Inflammatory macrophage treated with lipopolysaccharide for 1 hour (primary cell): ENCODE data around the gene TNFSF15.

ENCODE experiments used
- DNase-seq, 2 donors: peaks; one replicate each; pipeline ENCODE4 v3.0.0-alpha.2; 2020 to 2022

Gene TNFSF15

GRCh38 chr9:114805670-114806525, at the start of gene TNFSF15:
TSS of gene TNFSF15 (minus strand) at chr9:114806039. CDS start at chr9:114806012, 27 bp downstream.
- peak; percentile 74 to 93 for DNase-seq

DNA sequence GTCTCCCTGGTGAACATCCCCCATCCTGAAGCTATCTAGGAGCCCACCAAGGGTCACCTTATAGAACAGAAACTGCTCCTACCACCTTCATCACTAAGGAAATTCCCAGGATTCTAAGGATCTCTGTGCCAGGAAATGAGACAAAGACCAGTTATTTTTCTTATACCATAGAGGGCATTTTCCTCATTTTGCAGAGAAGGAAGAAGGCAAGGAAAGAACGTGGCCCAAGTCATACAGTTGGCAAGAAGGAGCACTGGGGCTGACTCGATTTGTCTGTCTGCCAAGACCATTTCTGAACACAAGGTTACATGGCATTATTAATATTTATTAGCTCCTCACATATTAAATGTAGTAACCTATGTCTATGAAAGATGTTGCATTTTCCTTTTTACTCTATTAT, 49.6 kb upstream of the TNFSF15 start:
- no peak for DNase-seq

DNA sequence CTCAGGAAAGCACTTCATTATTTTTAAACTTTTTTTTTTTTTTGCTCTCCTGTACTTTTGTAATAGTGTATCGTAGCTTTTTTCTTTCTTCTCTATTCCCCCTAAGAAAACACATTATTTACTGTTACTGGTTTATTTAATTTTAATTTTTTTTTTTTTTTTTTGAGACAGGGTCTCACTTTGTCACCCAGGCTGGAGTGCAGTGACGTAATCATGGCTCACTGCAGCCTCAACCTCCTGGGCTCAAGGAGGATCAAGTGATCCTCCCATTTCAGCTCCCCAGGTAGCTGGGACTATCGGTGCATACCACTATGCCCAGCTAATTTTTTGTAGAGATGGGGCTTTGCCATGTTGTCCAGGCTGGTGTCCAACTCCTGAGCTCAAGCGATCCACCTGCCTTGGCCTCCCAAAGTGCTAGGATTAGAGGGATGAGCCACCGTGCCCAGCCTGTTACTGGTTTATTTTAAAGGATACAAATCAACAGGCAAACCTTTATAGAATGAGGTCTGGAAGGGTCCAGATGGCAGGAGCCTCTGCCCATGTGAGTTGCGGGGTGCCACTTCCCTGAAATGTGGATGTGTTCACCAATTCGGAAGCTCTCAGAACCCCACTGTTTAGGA, 49.0 kb upstream of the TNFSF15 start:
- no peak for DNase-seq

DNA sequence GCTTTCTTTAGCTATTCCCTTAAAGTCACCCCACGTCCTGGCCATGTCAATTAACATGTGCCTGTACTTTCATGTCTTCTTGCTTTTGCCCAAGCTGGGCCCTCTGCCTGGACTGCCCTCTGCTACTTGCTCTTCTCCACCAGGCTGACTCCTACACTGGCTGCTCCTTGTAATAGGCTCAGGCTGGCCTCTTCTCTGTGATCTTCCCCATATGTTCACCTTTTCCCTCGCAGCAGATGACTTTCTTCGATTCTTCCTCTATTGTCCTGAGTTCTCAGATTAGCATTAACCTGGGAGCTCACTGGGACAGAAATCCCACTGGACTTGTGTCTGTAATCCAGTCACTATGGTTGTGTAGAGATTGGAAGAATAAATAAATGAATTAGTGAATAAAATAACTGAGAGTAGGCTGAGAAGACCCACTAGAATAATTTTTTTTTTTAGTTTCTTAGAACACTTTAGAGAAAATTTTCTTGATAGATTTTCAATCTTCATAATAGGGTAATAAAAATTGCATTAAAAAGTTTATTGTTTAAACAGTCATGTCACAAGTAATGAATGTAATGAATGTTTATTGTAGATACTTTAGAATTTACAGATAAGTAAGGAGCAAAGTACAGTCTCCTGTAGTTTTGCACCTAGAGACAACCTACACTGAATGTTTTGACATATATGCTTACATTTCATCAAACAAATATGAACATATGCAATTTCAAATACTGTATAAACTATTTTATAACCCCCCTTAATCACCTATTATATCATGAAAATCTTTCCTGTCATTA, 47.4 kb upstream of the TNFSF15 start:
- no peak for DNase-seq

DNA sequence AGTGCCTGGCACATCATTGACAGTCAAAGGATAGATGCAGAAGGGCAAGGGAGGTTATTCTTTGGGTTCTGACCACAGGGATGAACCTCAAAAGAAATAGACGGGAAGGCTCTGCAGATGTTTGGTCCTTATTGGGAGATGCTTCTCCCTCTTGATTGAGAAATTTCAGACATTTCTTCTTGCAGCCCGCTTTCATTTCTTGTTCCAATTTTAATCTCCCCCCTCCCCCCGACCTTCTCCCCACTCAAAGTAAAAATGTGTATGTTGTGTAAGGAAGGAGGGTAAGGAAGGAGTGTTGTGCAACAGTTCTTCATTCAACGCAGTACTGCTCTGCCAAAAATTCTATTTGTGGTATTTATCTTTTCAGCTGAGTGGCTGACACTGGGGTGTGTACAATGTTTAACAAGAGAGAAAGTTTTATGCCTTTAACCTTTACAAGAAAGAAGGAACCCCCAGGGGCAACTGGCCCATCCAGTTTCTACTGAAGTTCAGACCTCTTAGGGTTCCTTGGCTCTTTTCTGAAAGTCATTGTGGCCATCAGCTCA, 46.3 kb upstream of the TNFSF15 start:
- DNase-seq: peak; percentile 62 to 70

DNA sequence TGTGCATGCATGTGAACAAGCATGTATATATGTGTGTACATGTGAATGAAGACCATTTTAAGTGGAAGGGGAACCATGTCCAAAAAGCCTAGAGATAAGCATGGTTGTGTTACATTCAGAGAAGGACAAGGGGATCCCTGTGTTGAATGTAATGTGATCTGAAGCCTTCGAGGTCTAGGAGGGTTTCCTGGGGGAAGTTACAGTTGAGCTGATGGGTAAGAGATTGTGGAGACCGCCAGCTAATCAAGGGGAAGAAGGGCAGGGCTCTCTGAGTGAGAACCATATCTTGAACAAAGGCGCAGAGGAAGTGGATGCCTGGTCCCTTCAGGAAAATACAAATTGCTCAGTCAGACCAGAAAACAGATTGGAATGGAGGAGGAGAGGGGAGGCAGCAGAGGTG, 45.5 kb upstream of the TNFSF15 start:
- DNase-seq: no peak

- DNase-seq: no peak
These were observed 45.0 kb upstream of the TNFSF15 start for GRCh38 chr9:114850871-114851270.

- DNase-seq: no peak
These were observed 43.6 kb upstream of the TNFSF15 start for GRCh38 chr9:114849450-114849849.

DNA sequence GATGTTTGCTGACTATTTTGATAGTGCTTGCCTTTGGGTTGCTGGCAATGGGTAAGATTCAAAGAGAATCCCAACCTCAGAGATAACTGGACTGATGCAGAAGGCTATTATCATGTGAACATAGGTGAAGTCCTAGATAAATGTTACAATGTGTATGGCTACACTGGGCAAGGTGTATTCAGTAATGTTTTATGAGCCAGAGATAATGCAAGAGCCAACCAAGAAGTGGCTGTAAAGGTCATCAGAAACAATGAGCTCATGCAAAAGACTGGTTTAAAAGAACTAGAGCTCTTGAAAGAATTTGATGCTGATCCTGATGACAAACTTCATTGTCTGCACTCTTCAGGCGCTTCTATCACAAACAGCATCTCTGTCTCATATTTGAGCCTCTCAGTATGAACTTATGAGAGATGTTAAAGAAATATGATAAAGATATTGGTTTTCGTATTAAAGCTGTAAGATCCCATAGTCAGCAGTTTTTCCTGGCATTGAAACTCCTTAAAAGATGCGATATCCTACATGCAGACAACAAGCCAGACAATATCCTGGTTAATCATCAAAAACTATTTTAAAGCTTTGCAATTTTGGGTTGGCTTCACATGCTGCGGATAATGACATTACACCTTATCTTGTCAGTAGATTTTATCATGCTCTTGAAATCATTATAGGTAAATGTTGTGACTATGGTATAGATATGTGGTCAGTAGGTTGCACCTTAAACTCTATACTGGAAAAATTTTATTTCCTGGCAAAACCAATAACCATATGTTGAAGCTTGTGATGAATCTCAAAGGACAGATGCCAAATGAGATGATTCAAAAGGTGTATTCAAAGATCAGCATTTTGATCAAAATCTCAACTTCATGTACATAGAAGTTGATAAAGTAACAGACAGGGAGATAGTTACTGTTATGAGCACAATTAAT, 41.9 kb upstream of the TNFSF15 start:
- DNase-seq: no peak

- DNase-seq: no peak
These were observed 39.5 kb upstream of the TNFSF15 start for GRCh38 chr9:114845373-114845772.

- no peak for DNase-seq
These were observed 38.9 kb upstream of the TNFSF15 start for GRCh38 chr9:114844766-114845165.

GRCh38 chr9:114837923-114838322, 32.1 kb upstream of the TNFSF15 start:
- no peak for DNase-seq

GRCh38 chr9:114836769-114837168, 30.9 kb upstream of the TNFSF15 start:
- DNase-seq: peak in 1 of 2 donors; percentile 44

GRCh38 chr9:114834386-114834785, 28.5 kb upstream of the TNFSF15 start:
- peak in 1 of 2 donors; percentile 63 for DNase-seq

DNA sequence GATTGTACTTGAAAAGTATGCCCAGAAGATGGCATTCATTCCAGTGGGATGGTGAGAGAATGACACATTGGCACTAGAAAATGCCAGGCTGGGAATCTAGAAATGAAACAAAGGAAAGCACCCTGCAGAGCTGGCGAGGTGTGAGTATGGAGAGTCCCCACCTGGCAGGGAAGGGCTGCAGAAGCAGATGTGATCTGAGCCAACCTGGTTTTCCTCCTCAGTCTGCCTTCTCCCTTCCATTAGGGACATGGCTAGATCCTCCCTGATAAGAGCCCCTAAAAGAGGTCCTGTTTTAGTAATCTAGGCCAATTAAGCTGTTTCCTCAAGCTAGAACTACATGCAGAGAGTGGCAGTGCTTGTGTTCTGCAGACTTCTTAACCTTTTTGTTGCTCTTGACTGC, 24.7 kb upstream of the TNFSF15 start:
- DNase-seq: peak in 1 of 2 donors; percentile 42

GRCh38 chr9:114829574-114830440, 24.0 kb upstream of the TNFSF15 start:
- DNase-seq: peak; percentile 61 to 94

GRCh38 chr9:114828303-114828650, 22.4 kb upstream of the TNFSF15 start:
- no peak for DNase-seq

- DNase-seq: peak; percentile 79 to 98
These were observed 21.9 kb upstream of the TNFSF15 start for GRCh38 chr9:114827641-114828302.

DNA sequence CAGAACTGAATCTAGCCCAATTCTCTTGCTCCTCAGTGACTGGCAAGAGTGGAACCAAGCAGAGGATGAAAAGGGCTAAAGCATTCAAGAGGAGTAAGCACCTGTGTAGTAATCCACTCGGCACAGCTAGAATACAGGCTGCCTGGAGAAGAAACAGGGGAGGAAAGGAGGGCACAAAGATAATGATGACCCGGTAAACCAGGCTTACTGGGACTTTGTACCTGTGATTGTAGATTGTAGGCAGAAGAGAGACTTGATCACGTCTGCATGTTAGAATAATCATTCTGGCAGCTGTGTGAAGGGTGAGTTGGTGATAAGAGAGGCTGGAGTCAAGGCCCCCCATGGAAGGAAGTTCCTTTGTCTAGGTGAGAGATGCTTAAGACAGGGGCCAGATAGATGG, 20.6 kb upstream of the TNFSF15 start:
- no peak for DNase-seq

DNA sequence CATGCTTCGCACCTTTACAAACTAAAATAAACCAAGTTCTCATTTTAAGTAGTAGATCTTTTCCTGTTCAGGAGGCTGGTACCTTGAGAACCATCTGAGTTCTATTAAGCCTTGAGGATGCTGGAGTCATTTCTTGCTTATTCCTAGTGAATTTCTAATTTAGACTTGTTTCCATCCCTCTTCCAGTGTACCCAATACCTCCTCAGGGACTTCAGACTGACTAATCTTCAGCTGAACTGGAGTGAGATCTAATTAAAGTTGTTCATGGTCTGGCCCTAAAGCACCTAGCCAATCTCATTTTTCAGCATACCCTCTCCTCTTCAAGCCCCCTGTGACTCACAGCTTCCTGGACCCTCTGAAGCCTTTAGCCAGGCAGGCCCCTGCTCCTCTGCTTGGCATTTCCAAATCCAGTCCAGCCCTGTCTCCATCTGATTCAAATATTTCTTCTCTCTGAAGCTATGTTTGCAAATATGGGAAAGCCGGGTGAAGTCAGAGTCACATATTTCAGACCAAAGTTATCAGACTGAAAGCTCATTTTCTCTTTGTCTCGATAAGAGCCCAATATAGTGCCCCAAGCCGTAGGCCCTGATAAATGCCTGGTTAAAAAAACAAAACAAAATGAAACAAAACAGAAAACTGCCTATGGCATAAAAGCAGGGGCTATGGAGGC, 19.4 kb upstream of the TNFSF15 start:
- peak in 1 of 2 donors; percentile 63 for DNase-seq
